ENCODE measurements around the gene FJX1. TPM values are rescaled to one million over a fixed set of nuclear protein-coding genes. Genes with fewer than 3 reads are reported as not detected.

Gene FJX1
- total and polyA plus RNA-seq, 2 experiments from 2014 or later = 9.4 to 16.1 TPM

DNA sequence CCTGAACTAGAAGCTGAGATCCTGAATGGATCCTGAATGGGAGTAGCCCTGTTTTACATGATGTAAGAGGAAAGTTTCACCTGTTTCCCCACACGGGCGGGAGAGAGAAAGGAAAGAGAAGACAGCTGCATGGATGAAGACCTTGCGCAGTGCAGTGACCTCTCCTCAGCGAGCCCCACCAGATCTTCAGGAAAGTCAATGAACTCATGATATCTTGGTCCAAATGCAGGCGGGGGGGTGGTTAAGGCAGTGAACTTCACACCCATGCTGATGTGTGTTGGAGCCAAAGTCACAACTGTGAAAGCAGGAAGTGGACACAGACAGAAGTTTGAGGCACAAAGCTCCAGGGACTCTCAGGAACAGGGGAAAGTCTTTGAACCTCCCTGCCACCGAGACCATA lies 8.6 kb upstream of the FJX1 start:
- Histone ChIP-seq H2AFZ (no peak overlapping the region), H3K4me1 (ENCODE audit: insufficient read depth) (peaks cover 12% of the 10 kb centered on the region; the same call in 1 of the 2 replicates), H4K20me1 (replicated peaks; ENCODE audit: insufficient read depth) (no peaks in the 10 kb centered on the region), H3K27me3 (ENCODE audit: insufficient read depth) (no peaks in the 10 kb centered on the region), H3F3A (replicated peaks; ENCODE audit: low read depth) (no peaks in the 10 kb centered on the region), H3K4me2 (no peak overlapping the region), H3K79me2 (replicated peaks; ENCODE audit: insufficient read depth) (no peaks in the 10 kb centered on the region), H3K27ac (ENCODE audit: low read depth) (no peak overlapping the region), H3K36me3 (ENCODE audit: insufficient read depth) (no peaks in the 10 kb centered on the region), H3K9me2 (ENCODE audit: insufficient read depth) (no peaks in the 10 kb centered on the region), H3K4me3 (no peak overlapping the region)
- peaks cover 13% of the 10 kb centered on the region; the same call in 2 of the 3 replicates for H3K4me1 Mint-ChIP-seq
- H3K9me3 Mint-ChIP-seq = no peaks in the 10 kb centered on the region
- no peaks in the 10 kb centered on the region for H3K27me3 Mint-ChIP-seq (ENCODE audit: insufficient read depth, low read depth, poor library complexity)
- ATAC-seq = no peak
- H3K4me3 Mint-ChIP-seq = no peak overlapping the region; the same call in 2 of the 3 replicates
- no peak for DNase-seq (ENCODE audit: low spot score)
- no peaks in the 10 kb centered on the region for H3K36me3 Mint-ChIP-seq (ENCODE audit: low read depth)
- H3K27ac Mint-ChIP-seq = no peak overlapping the region
- TF ChIP-seq CTCF (conservative IDR thresholded peaks at IDR 0.05; ENCODE audit: low read depth in 2 of 2) (no peak), ZNF462 (CRISPR knock-in tag; IDR thresholded peaks at IDR 0.05) (no peak), REST (IDR thresholded peaks at IDR 0.05; ENCODE audit: unreplicated experiment) (no peak), POLR2AphosphoS5 (IDR thresholded peaks at IDR 0.05; ENCODE audit: low read depth) (no peak), ZNF114 (CRISPR knock-in tag; IDR thresholded peaks at IDR 0.05) (no peak), JUNB (IDR thresholded peaks at IDR 0.05; ENCODE audit: unreplicated experiment) (no peak), EZH2 (IDR thresholded peaks at IDR 0.05; ENCODE audit: low read depth, unreplicated experiment) (no peak)

Data from GM23338 (cell line).